GM23338 (cell line): Measurements from ENCODE around the gene STARD13. TPM values are rescaled to one million over a fixed set of nuclear protein-coding genes. Genes with fewer than 3 reads are reported as not detected.

Source experiments
- ATAC-seq: fragments of 200-7000 bp; cut with Tn5 transposase; 3 replicates; pipeline ENCODE4 v1.9.1; 2020
- DNase-seq: peaks from one replicate; pipeline ENCODE4 v3.0.0-alpha.2; 2015; ENCODE audit warnings: low spot score
- H2AFZ ChIP-seq: fragments of 200-600 bp; sonication (generic); 2 replicates; pipeline ENCODE4 v1.8.0; 2016; ENCODE audit warnings: antibody characterized with exemption, mild to moderate bottlenecking, moderate library complexity
- H3F3A ChIP-seq: fragments of 200-600 bp; sonication (generic); replicated peaks from 2 replicates; pipeline ENCODE4 v1.8.0; 2017; ENCODE audit warnings: antibody characterized with exemption, mixed run types, low read depth
- H3K27ac ChIP-seq: fragments of 200-600 bp; sonication (generic); 2 replicates; pipeline ENCODE4 v1.6.1; 2016; ENCODE audit warnings: low read depth
- H3K27me3 ChIP-seq: fragments of 200-600 bp; sonication (generic); 2 replicates; pipeline ENCODE4 v1.8.0; 2016; ENCODE audit warnings: mild to moderate bottlenecking, mixed run types, moderate library complexity; ENCODE audit not compliant: insufficient read depth
- H3K36me3 ChIP-seq: fragments of 200-600 bp; sonication (generic); 2 replicates; pipeline ENCODE4 v1.8.0; 2016; ENCODE audit warnings: mild to moderate bottlenecking; ENCODE audit not compliant: insufficient read depth
- H3K4me1 ChIP-seq: fragments of 200-600 bp; sonication (generic); 2 replicates; pipeline ENCODE4 v1.8.0; 2016; ENCODE audit warnings: mild to moderate bottlenecking, moderate library complexity; ENCODE audit not compliant: insufficient read depth
- H3K4me2 ChIP-seq: fragments of 200-600 bp; sonication (generic); 2 replicates; pipeline ENCODE4 v1.7.1; 2017; ENCODE audit warnings: mixed run types
- H3K4me3 ChIP-seq: fragments of 200-600 bp; sonication (generic); 2 replicates; pipeline ENCODE4 v1.6.1; 2016; ENCODE audit warnings: mixed run types
- H3K79me2 ChIP-seq: fragments of 200-600 bp; sonication (generic); replicated peaks from 2 replicates; pipeline ENCODE4 v1.8.0; 2017; ENCODE audit warnings: mild to moderate bottlenecking; ENCODE audit not compliant: insufficient read depth
- H3K9me2 ChIP-seq: fragments of 200-600 bp; sonication (generic); 2 replicates; pipeline ENCODE4 v1.8.0; 2017; ENCODE audit not compliant: insufficient read depth
- H4K20me1 ChIP-seq: fragments of 200-600 bp; sonication (generic); replicated peaks from 2 replicates; pipeline ENCODE4 v1.8.0; 2017; ENCODE audit warnings: mild to moderate bottlenecking; ENCODE audit not compliant: insufficient read depth
- H3K27ac Mint-ChIP-seq: 2 replicates; pipeline ENCODE4 v1.8.0; 2020; ENCODE audit warnings: inconsistent platforms, mild to moderate bottlenecking, moderate library complexity, mixed read lengths
- H3K27me3 Mint-ChIP-seq: 3 replicates; pipeline ENCODE4 v1.8.0; 2022; ENCODE audit warnings: low read depth, mild to moderate bottlenecking, moderate library complexity, mixed read lengths, inconsistent platforms; ENCODE audit not compliant: insufficient read depth, poor library complexity
- H3K36me3 Mint-ChIP-seq: 3 replicates; pipeline ENCODE4 v1.8.0; 2021; ENCODE audit warnings: low read depth, mild to moderate bottlenecking, inconsistent platforms, moderate library complexity, mixed read lengths
- H3K4me1 Mint-ChIP-seq: 3 replicates; pipeline ENCODE4 v1.8.0; 2020; ENCODE audit warnings: mild to moderate bottlenecking, inconsistent platforms, mixed read lengths
- H3K4me3 Mint-ChIP-seq: 3 replicates; pipeline ENCODE4 v1.8.0; 2021; ENCODE audit warnings: moderate library complexity, mild to moderate bottlenecking, inconsistent platforms, mixed read lengths
- H3K9me3 Mint-ChIP-seq: 3 replicates; pipeline ENCODE4 v1.8.0; 2020; ENCODE audit warnings: moderate library complexity, mild to moderate bottlenecking, inconsistent platforms, mixed read lengths
- CREB1 ChIP-seq: fragments of 250-450 bp; sonication (Bioruptor Pico); IDR thresholded peaks from 2 replicates; pipeline ENCODE4 v1.5.0; 2020; ENCODE audit warnings: low read depth, mild to moderate bottlenecking, moderate library complexity
- CTCF ChIP-seq, 2 experiments: fragments of 200-600 bp in 1 of 2; sonication (generic) in 1 of 2; conservative IDR thresholded peaks; 2 replicates each; pipeline versions ENCODE4 v1.5.1 to v1.6.1; 2016 to 2017; ENCODE audit warnings: antibody characterized with exemption in 2 of 2, low read depth in 2 of 2, mild to moderate bottlenecking in 2 of 2, moderate library complexity in 1 of 2
- ETS1 ChIP-seq: IDR thresholded peaks from 2 replicates; pipeline ENCODE4 v1.6.1; 2016; ENCODE audit warnings: antibody characterized with exemption
- EZH2 ChIP-seq: fragments of 200-600 bp; sonication (generic); IDR thresholded peaks from one replicate; pipeline ENCODE4 v1.8.0; 2017; ENCODE audit warnings: antibody characterized with exemption, mild to moderate bottlenecking, low read depth; ENCODE audit not compliant: unreplicated experiment
- EZH2phosphoT487 ChIP-seq: fragments of 200-600 bp; sonication (generic); IDR thresholded peaks from one replicate; pipeline ENCODE4 v1.8.1; 2018; ENCODE audit warnings: antibody characterized with exemption; ENCODE audit not compliant: unreplicated experiment
- JUNB ChIP-seq: IDR thresholded peaks from one replicate; pipeline ENCODE4 v1.6.1; 2016; ENCODE audit warnings: antibody characterized with exemption; ENCODE audit not compliant: unreplicated experiment
- NANOG ChIP-seq: IDR thresholded peaks from 2 replicates; pipeline ENCODE4 v1.6.1; 2016; ENCODE audit warnings: antibody characterized with exemption, borderline replicate concordance
- POLR2AphosphoS5 ChIP-seq: IDR thresholded peaks from 2 replicates; pipeline ENCODE4 v1.6.1; 2016; ENCODE audit warnings: antibody characterized with exemption, low read depth
- STAT1 ChIP-seq: IDR thresholded peaks from one replicate; pipeline ENCODE4 v1.6.1; 2016; ENCODE audit warnings: antibody characterized with exemption; ENCODE audit not compliant: unreplicated experiment
- ZNF114 ChIP-seq: fragments of 250-450 bp; sonication (Bioruptor Pico); IDR thresholded peaks from 2 replicates; pipeline ENCODE4 v1.5.0; 2020; ENCODE audit warnings: mild to moderate bottlenecking, moderate library complexity
- ZNF331 ChIP-seq: fragments of 250-450 bp; sonication (Bioruptor Pico); IDR thresholded peaks from 2 replicates; pipeline ENCODE4 v1.5.0; 2020; ENCODE audit warnings: low read depth, mild to moderate bottlenecking, moderate library complexity
- ZNF462 ChIP-seq: fragments of 250-450 bp; sonication (Bioruptor Pico); IDR thresholded peaks from 2 replicates; pipeline ENCODE4 v1.5.0; 2020; ENCODE audit warnings: mild to moderate bottlenecking, moderate library complexity
- polyA plus RNA-seq: library from polyadenylated mRNA; unstranded; fragments of >200 nt; fragmentation: Nextera tagmentation; extraction: Ambion mirVana; gene quantifications from 2 replicates; pipeline ENCODE4 v1.2.1, GENCODE V29; 2016
- total RNA-seq: library from RNA; depleted of rRNA; stranded (reverse); fragments of >200 nt; shearing (Covaris generic); gene quantifications from 2 replicates; pipeline ENCODE4 v1.2.3, GENCODE V29; 2014
- TF ChIP-seq, protein P1 (sequence below): IDR thresholded peaks from one replicate; pipeline ENCODE4 v1.6.1; 2018; ENCODE audit warnings: antibody characterized with exemption; ENCODE audit not compliant: unreplicated experiment

Gene STARD13
- total and polyA plus RNA-seq, 2 experiments from 2014 or later, result 3.2 to 5.2 TPM

DNA sequence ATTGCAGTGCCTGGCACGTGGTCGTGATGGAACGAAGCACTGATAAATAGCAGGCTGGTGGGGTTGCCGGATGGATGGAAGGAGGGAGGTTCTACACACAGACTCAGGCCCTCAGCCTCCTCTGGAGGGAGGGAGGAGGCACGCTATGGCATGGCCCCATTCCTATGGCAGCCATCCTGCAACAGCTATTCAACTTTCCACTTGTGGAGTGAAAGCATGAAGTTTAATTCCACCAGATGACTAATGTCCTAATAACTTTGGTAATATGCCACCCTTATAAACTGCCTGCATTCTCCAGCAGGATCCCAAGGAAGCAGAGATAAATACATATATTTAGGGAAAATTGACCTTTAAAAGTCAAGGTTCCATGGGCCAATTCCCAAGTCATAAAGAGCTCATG lies 176.9 kb downstream of the STARD13 start:
- no peak for ATAC-seq
- H3K4me1 Mint-ChIP-seq, result no peaks in the 10 kb centered on the region; the same call in 2 of the 3 replicates
- no peaks in the 10 kb centered on the region for H3K79me2 ChIP-seq

More for the DNA sequence above, 176.9 kb downstream of the STARD13 start:
- no peak for DNase-seq
- Histone ChIP-seq H3K4me1 (no peaks in the 10 kb centered on the region), H3K36me3 (no peaks in the 10 kb centered on the region), H3K4me2 (no peak overlapping the region), H3K27me3 (no peaks in the 10 kb centered on the region), H4K20me1 (no peaks in the 10 kb centered on the region), H2AFZ (no peak overlapping the region), H3K4me3 (no peak overlapping the region), H3K9me2 (0 out of 2 replicates have a peak, but pooled peaks cover 7% of the 10 kb centered on the region), H3K27ac (no peak overlapping the region), H3F3A (no peaks in the 10 kb centered on the region)
- Mint-ChIP-seq H3K27ac (no peak overlapping the region), H3K36me3 (0 out of 3 replicates have a peak, but pooled peaks cover 2% of the 10 kb centered on the region), H3K27me3 (peaks cover 2% of the 10 kb centered on the region), H3K9me3 (no peaks in the 10 kb centered on the region), H3K4me3 (no peak overlapping the region)
- TF ChIP-seq, protein P1, sequence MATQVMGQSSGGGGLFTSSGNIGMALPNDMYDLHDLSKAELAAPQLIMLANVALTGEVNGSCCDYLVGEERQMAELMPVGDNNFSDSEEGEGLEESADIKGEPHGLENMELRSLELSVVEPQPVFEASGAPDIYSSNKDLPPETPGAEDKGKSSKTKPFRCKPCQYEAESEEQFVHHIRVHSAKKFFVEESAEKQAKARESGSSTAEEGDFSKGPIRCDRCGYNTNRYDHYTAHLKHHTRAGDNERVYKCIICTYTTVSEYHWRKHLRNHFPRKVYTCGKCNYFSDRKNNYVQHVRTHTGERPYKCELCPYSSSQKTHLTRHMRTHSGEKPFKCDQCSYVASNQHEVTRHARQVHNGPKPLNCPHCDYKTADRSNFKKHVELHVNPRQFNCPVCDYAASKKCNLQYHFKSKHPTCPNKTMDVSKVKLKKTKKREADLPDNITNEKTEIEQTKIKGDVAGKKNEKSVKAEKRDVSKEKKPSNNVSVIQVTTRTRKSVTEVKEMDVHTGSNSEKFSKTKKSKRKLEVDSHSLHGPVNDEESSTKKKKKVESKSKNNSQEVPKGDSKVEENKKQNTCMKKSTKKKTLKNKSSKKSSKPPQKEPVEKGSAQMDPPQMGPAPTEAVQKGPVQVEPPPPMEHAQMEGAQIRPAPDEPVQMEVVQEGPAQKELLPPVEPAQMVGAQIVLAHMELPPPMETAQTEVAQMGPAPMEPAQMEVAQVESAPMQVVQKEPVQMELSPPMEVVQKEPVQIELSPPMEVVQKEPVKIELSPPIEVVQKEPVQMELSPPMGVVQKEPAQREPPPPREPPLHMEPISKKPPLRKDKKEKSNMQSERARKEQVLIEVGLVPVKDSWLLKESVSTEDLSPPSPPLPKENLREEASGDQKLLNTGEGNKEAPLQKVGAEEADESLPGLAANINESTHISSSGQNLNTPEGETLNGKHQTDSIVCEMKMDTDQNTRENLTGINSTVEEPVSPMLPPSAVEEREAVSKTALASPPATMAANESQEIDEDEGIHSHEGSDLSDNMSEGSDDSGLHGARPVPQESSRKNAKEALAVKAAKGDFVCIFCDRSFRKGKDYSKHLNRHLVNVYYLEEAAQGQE, result no peak
- TF ChIP-seq ETS1 (no peak), CREB1 (no peak), NANOG (no peak), ZNF462 (CRISPR knock-in tag) (no peak), EZH2 (no peak), EZH2phosphoT487 (no peak), POLR2AphosphoS5 (no peak), JUNB (no peak), CTCF (conservative IDR thresholded peaks at IDR 0.05; ENCODE audit: low read depth in 2 of 2) (no peak), ZNF114 (CRISPR knock-in tag) (no peak), ZNF331 (CRISPR knock-in tag) (no peak), STAT1 (no peak)
